ENCODE data around the gene KCTD10. TPM values are rescaled to one million over a fixed set of nuclear protein-coding genes. Genes with fewer than 3 reads are reported as not detected.

Gene KCTD10
- total and polyA plus RNA-seq, 4 donors = 4.2 to 20.1 (median 9.9) TPM

GRCh38 chr12:109464642-109465351 is 12.3 kb downstream of the KCTD10 start:
- peaks cover 6 to 37% (median 15%) of the 10 kb centered on the region in 4 donors for H3K4me1 ChIP-seq (ENCODE audit: control insufficient read depth in 4 of 4, insufficient read depth in 4 of 4, low read length in 3 of 4)
- WGBS = 95% methylated on average over 14 of the region's 14 CpGs
- DNase-seq (ENCODE audit: low spot score) = no peak
- H3K36me3 ChIP-seq (ENCODE audit: control insufficient read depth in 4 of 4, insufficient read depth in 3 of 4, low read depth in 1 of 4, low read length in 3 of 4) = peaks cover 0 to 23% (median 14%) of the 10 kb centered on the region in 4 donors
- no peaks in the 10 kb centered on the region for H3K9me3 ChIP-seq (ENCODE audit: control insufficient read depth in 4 of 4, low read length in 3 of 4)
- H3K4me3 ChIP-seq (ENCODE audit: low read depth in 1 of 3, low read length in 3 of 3) = no peak overlapping the region
- no peak overlapping the region for H3K9ac ChIP-seq (ENCODE audit: low read depth in 1 of 2, low read length in 2 of 2)
- no peak for TF ChIP-seq GABPA (IDR thresholded peaks at IDR 0.05 in 1 of 2, conservative IDR thresholded peaks at IDR 0.05 in 1 of 2)
- no peak for TF ChIP-seq ATF3 (IDR thresholded peaks at IDR 0.05)
- TF ChIP-seq TAF1 (conservative IDR thresholded peaks at IDR 0.05) = no peak
- no peak for TF ChIP-seq NR2F2 (IDR thresholded peaks at IDR 0.05)
- no peak for TF ChIP-seq SP1 (IDR thresholded peaks at IDR 0.05)
- TF ChIP-seq FOXA2 (IDR thresholded peaks at IDR 0.05) = no peak
- no peak for TF ChIP-seq EGR1 (IDR thresholded peaks at IDR 0.05; ENCODE audit: low read depth in 2 of 2)
- TF ChIP-seq HNF4A (conservative IDR thresholded peaks at IDR 0.05) = no peak
- TF ChIP-seq YY1 (IDR thresholded peaks at IDR 0.05) = no peak
- no peak for TF ChIP-seq JUND (IDR thresholded peaks at IDR 0.05)
- TF ChIP-seq RXRA (IDR thresholded peaks at IDR 0.05) = no peak
- no peak for TF ChIP-seq REST (IDR thresholded peaks at IDR 0.05)
- TF ChIP-seq HNF4G (IDR thresholded peaks at IDR 0.05) = no peak
- no peak for TF ChIP-seq ZBTB33 (IDR thresholded peaks at IDR 0.05)
- no peak for TF ChIP-seq CTCF (IDR thresholded peaks at IDR 0.05; ENCODE audit: low read depth, low read length, missing input control)
- no peak for TF ChIP-seq RAD21 (IDR thresholded peaks at IDR 0.05)
- TF ChIP-seq MAX (IDR thresholded peaks at IDR 0.05) = no peak
- no peak for TF ChIP-seq FOXA1 (IDR thresholded peaks at IDR 0.05)
- no peaks in the 10 kb centered on the region for H3K27me3 ChIP-seq (ENCODE audit: control insufficient read depth in 4 of 4, insufficient read depth in 4 of 4, low read length in 3 of 4)
- no peak overlapping the region for H3K27ac ChIP-seq (ENCODE audit: low read depth in 1 of 2, low read length in 2 of 2)
